Gastrocnemius medialis (tissue), 4 donors: ENCODE results near the gene SLC17A7.

Experiments
- CTCF ChIP-seq, 5 experiments: fragments of 450-650 bp in 3 of 5; fragments of 200-600 bp in 2 of 5; sonication (generic) in 2 of 5; IDR thresholded peaks in 4 of 5; conservative IDR thresholded peaks in 1 of 5; 1 replicate in 4 of 5; 2 replicates in 1 of 5; pipeline ENCODE4 v1.5.1; 2016 to 2019; ENCODE audit warnings: antibody characterized with exemption in 5 of 5, mild to moderate bottlenecking in 3 of 5, moderate library complexity in 3 of 5
- POLR2A ChIP-seq, 2 donors: fragments of 450-650 bp; IDR thresholded peaks; one replicate each; pipeline ENCODE4 v1.6.1; 2017; ENCODE audit warnings: antibody characterized with exemption in 2 of 2, mild to moderate bottlenecking in 2 of 2, moderate library complexity in 2 of 2

DNA sequence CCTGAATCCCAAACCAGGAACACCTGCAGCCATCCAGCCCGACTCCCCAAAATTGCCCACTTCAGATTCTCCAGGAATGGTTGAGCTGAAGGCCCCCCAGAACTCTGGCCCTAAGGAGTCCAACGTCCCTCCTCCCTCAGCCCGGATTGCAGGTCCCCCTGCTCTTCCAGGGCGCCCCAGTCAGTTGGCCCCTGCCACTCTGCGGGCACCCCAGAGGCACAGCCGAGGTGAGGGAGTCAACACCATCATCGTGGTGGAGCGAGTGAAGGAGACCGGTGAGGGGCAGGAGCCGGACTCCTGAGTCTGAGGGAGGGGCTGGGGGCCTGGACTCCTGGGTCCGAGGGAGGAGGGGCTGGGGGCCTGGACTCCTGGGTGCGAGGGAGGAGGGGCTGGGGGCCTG, 14.0 kb downstream of the SLC17A7 start:
- no peak for TF ChIP-seq CTCF (IDR thresholded peaks at IDR 0.05 in 4 of 5, conservative IDR thresholded peaks at IDR 0.05 in 1 of 5)
- no peak for TF ChIP-seq POLR2A (IDR thresholded peaks at IDR 0.05)
